HepG2 (cell line): ENCODE measurements around the gene A3GALT2. TPM values are rescaled to one million over a fixed set of nuclear protein-coding genes. Genes with fewer than 3 reads are reported as not detected.

Experiments
- CREBL2 ChIP-seq: sonication (generic); formaldehyde crosslinking; IDR thresholded peaks from 2 replicates; pipeline ENCODE4 v1.8.1; 2023; ENCODE audit warnings: missing genetic modification reagents, mild to moderate bottlenecking, borderline replicate concordance
- E2F1 ChIP-seq: sonication (generic); formaldehyde crosslinking; IDR thresholded peaks from 2 replicates; pipeline ENCODE4 v1.5.0; 2020; ENCODE audit warnings: missing genetic modification reagents
- HMG20B ChIP-seq: conservative IDR thresholded peaks from 2 replicates; pipeline ENCODE4 v1.6.1; 2016; ENCODE audit warnings: missing genetic modification reagents, missing compliant biosample characterization
- MTF1 ChIP-seq: sonication (generic); formaldehyde crosslinking; IDR thresholded peaks from 2 replicates; pipeline ENCODE4 v1.5.0; 2020; ENCODE audit warnings: missing genetic modification reagents
- NFKBIZ ChIP-seq: IDR thresholded peaks from 2 replicates; pipeline ENCODE4 v1.6.1; 2018; ENCODE audit warnings: missing genetic modification reagents, missing compliant biosample characterization
- SALL2 ChIP-seq: sonication (generic); formaldehyde crosslinking; IDR thresholded peaks from 2 replicates; pipeline ENCODE4 v1.8.1; 2023; ENCODE audit warnings: mild to moderate bottlenecking, missing genetic modification reagents, inconsistent platforms
- SIN3A ChIP-seq: IDR thresholded peaks from 2 replicates; pipeline ENCODE4 v1.6.1; 2011; ENCODE audit warnings: low read depth, mild to moderate bottlenecking, control low read depth, low read length, borderline replicate concordance
- SP4 ChIP-seq: sonication (generic); formaldehyde crosslinking; IDR thresholded peaks from 2 replicates; pipeline ENCODE4 v1.8.1; 2023; ENCODE audit warnings: mild to moderate bottlenecking, missing genetic modification reagents
- U2AF1 ChIP-seq: fragments of 200-400 bp; formaldehyde crosslinking; optimal IDR thresholded peaks from 2 replicates; pipeline ENCODE3; 2017; ENCODE audit warnings: mild to moderate bottlenecking, low read depth, low read length
- ZBTB1 ChIP-seq: sonication (generic); formaldehyde crosslinking; IDR thresholded peaks from 2 replicates; pipeline ENCODE4 v1.4.0; 2020; ENCODE audit warnings: missing genetic modification reagents, borderline replicate concordance
- ZFP36L1 ChIP-seq: sonication (generic); formaldehyde crosslinking; IDR thresholded peaks from 2 replicates; pipeline ENCODE4 v1.8.0; 2022; ENCODE audit warnings: mild to moderate bottlenecking, missing genetic modification reagents, moderate library complexity
- ZNF530 ChIP-seq: sonication (generic); formaldehyde crosslinking; IDR thresholded peaks from 2 replicates; pipeline ENCODE4 v1.5.0; 2020; ENCODE audit warnings: low read depth, mild to moderate bottlenecking, missing genetic modification reagents
- ZNF609 ChIP-seq: sonication (generic); formaldehyde crosslinking; IDR thresholded peaks from 2 replicates; pipeline ENCODE4 v1.4.0; 2020; ENCODE audit warnings: mild to moderate bottlenecking, missing genetic modification reagents, borderline replicate concordance
- polyA plus RNA-seq, 8 experiments: library from polyadenylated mRNA; depleted of rRNA in 3 of 8; stranded (reverse) in 7 of 8; unstranded in 1 of 8; fragments of >200 nt; fragmentation: Illumina TruSeq in 4 of 8; extraction: Trizol in 4 of 8; gene quantifications; 2 replicates each; pipeline versions ENCODE4 v1.2.1 to v1.2.3, GENCODE V29; 2011 to 2016; ENCODE audit warnings: low read depth in 4 of 8, missing spikeins in 1 of 8, mixed read lengths in 1 of 8; ENCODE audit not compliant: insufficient read depth in 1 of 8
- total RNA-seq, 5 experiments: library from RNA; depleted of rRNA; stranded (reverse); fragments of >200 nt; fragmentation: Illumina TruSeq; extraction: Trizol; gene quantifications; 2 replicates each; pipeline ENCODE4 v1.2.3, GENCODE V29; 2016; ENCODE audit warnings: low read depth in 1 of 5
- TF ChIP-seq, protein P1 (sequence below): sonication (generic); formaldehyde crosslinking; conservative IDR thresholded peaks from 2 replicates; pipeline ENCODE4 v1.8.0; 2022; ENCODE audit warnings: missing genetic modification reagents
- TF ChIP-seq, protein P2 (sequence below): sonication (generic); formaldehyde crosslinking; IDR thresholded peaks from 2 replicates; pipeline ENCODE4 v1.8.0; 2022; ENCODE audit warnings: mild to moderate bottlenecking, missing genetic modification reagents, borderline replicate concordance
- TF ChIP-seq, protein P3 (sequence below): sonication (generic); formaldehyde crosslinking; IDR thresholded peaks from 2 replicates; pipeline ENCODE4 v1.5.0; 2020; ENCODE audit warnings: mild to moderate bottlenecking, missing genetic modification reagents

Gene A3GALT2
- total and polyA plus RNA-seq, 2 of the 13 experiments (the other 11 are each of a cell fraction or from before 2014, with no cell fraction given): not detected

GRCh38 chr1:33347650-33347992, 26.7 kb upstream of the A3GALT2 start (continued):
- no peak for TF ChIP-seq SIN3A
- TF ChIP-seq HMG20B: no peak
- TF ChIP-seq NFKBIZ (CRISPR knock-in tag): 0 out of 2 replicates have a peak, but pooled peaks have one; percentile 31
- TF ChIP-seq ZNF530 (CRISPR knock-in tag): 0 out of 2 replicates have a peak, but pooled peaks have one; percentile 28
- TF ChIP-seq ZBTB1 (CRISPR knock-in tag): no peak
- TF ChIP-seq, protein P1, sequence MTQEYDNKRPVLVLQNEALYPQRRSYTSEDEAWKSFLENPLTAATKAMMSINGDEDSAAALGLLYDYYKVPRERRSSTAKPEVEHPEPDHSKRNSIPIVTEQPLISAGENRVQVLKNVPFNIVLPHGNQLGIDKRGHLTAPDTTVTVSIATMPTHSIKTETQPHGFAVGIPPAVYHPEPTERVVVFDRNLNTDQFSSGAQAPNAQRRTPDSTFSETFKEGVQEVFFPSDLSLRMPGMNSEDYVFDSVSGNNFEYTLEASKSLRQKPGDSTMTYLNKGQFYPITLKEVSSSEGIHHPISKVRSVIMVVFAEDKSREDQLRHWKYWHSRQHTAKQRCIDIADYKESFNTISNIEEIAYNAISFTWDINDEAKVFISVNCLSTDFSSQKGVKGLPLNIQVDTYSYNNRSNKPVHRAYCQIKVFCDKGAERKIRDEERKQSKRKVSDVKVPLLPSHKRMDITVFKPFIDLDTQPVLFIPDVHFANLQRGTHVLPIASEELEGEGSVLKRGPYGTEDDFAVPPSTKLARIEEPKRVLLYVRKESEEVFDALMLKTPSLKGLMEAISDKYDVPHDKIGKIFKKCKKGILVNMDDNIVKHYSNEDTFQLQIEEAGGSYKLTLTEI: no peak
- no peak for TF ChIP-seq SALL2 (CRISPR knock-in tag)
- TF ChIP-seq ZFP36L1 (CRISPR knock-in tag): no peak
- TF ChIP-seq MTF1 (CRISPR knock-in tag): no peak
- no peak for TF ChIP-seq U2AF1
- TF ChIP-seq SP4 (CRISPR knock-in tag): no peak
- peak; percentile 10; the same call in 1 of the 2 replicates for TF ChIP-seq ZNF609 (CRISPR knock-in tag)
- TF ChIP-seq, protein P2, sequence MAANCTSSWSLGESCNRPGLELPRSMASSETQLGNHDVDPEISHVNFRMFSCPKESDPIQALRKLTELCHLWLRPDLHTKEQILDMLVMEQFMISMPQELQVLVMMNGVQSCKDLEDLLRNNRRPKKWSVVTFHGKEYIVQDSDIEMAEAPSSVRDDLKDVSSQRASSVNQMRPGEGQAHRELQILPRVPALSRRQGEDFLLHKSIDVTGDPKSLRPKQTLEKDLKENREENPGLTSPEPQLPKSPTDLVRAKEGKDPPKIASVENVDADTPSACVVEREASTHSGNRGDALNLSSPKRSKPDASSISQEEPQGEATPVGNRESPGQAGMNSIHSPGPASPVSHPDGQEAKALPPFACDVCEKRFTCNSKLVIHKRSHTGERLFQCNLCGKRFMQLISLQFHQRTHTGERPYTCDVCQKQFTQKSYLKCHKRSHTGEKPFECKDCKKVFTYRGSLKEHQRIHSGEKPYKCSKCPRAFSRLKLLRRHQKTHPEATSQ: no peak
- TF ChIP-seq, protein P3, sequence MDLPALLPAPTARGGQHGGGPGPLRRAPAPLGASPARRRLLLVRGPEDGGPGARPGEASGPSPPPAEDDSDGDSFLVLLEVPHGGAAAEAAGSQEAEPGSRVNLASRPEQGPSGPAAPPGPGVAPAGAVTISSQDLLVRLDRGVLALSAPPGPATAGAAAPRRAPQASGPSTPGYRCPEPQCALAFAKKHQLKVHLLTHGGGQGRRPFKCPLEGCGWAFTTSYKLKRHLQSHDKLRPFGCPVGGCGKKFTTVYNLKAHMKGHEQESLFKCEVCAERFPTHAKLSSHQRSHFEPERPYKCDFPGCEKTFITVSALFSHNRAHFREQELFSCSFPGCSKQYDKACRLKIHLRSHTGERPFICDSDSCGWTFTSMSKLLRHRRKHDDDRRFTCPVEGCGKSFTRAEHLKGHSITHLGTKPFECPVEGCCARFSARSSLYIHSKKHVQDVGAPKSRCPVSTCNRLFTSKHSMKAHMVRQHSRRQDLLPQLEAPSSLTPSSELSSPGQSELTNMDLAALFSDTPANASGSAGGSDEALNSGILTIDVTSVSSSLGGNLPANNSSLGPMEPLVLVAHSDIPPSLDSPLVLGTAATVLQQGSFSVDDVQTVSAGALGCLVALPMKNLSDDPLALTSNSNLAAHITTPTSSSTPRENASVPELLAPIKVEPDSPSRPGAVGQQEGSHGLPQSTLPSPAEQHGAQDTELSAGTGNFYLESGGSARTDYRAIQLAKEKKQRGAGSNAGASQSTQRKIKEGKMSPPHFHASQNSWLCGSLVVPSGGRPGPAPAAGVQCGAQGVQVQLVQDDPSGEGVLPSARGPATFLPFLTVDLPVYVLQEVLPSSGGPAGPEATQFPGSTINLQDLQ (CRISPR knock-in tag): no peak
- TF ChIP-seq CREBL2: no peak
- 0 out of 2 replicates have a peak, but pooled peaks have one; percentile 39 for TF ChIP-seq E2F1 (CRISPR knock-in tag)
